Measurements from ENCODE around the gene ADSS1.
A peak's percentile ranks its signal among the peaks of the same experiment; 100 is the strongest.
"Not testable (repeated sequence)": the region's sequence is repeated elsewhere in the genome, so short reads cannot be mapped to it uniquely, and the experiment has no call there.

ADSS1 gene

DNA sequence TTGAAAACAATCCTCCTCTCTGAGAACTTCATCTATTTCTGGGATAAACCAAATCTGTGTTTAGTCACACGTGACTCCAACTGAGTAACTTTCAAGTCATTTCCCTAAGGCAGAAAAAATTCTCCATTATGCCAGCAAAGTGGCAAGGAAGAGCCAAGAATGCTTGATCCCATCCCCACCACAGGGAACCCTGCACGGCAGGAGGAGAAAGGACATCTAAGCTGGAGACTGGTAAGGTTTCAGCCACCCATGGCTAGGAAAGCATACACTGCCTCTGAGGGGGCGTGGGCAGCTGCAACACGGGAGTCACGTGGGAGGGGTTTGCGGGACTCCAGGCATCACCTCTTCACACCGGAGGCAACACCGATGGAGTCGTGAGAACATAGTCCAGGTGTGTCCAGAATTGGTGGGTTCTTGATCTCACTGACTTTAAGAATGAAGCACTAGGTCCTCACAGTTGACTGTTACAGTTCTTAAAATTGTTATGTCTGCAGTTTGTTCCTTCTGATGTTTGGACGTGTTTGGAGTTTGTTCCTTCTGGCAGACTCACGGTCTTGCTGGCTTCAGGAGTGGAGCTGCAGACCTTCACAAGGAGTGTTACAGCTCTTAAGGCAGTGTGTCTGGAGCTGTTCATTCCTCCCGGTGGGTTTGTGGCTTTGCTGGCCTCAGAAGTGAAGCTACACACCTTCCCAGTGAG, 26.2 kb downstream of the ADSS1 start:
- peak; percentile 88 for DNase-seq (ENCODE audit: low read depth)

DNA sequence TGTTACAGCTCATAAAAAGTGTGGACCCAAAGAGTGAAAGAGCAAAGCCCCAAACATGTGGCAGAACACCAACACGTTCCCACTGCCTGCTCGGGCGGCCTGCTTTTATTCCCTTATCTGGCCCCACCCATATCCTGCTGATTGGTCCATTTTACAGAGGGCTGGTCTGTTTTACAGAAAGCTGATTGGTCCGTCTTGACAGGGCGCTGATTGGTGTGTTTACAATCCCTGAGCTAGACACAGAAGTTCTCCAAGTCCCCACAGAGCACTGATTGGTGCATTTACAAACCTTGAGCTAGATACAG, 26.7 kb downstream of the ADSS1 start:
- not testable (repeated sequence) for DNase-seq (ENCODE audit: low read depth)

DNA sequence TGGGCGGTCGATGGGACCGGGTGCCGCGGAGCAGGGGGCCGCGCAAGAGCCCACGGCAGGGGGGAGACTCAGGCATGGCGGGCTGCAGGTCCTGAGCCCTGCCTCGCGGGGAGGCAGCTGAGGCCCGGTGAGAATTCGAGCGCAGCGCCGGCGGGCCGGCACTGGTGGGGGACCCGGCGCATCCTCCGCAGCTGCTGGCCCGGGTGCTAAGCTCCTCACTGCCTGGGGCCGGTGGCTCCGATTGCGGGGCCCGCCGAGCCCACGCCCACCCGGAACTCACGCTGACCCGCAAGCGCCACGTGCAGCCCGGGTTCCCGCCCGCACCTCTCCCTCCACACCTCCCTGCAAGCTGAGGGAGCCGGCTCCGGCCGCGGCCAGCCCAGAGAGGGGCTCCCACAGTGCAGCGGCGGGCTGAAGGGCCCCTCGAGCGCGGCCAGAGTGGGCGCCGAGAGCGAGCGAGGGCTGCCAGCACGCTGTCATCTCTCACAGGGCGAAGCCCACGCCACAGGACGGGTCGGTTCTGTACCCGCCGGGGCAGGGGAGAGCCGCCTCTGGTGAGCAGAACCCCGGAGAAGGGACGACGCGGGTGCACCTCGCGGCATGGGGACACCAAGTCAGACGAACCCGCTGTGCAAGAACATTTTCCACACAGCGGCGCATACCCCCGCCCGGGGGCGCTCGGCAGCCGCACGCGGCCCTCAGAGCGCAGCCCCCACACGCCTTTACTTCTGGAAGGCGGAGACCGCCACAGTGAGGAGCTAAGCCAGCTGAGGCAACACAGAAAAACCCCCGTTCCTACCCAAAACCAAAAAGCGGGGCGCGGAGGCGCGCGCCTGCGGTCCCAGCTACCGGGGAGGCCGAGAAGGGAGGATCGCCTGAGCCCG, 27.8 kb downstream of the ADSS1 start:
- no peak for DNase-seq (ENCODE audit: low read depth)

DNA sequence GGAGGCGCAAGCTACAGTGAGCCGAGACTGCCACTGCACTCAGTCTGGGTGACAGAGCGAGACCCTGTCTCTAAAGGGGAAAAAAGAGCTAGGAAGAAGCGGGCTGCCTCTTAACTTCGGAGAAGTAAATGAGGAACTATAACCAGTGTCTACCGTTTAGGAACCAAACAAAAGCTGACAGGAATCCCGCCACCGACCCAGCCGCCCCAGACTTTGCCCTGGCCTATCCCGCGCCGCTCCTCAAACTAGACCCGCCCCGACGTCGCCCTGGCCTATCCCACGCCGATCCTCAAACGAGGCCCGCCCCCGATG, 28.4 kb downstream of the ADSS1 start:
- no peak for DNase-seq (ENCODE audit: low read depth)

DNA sequence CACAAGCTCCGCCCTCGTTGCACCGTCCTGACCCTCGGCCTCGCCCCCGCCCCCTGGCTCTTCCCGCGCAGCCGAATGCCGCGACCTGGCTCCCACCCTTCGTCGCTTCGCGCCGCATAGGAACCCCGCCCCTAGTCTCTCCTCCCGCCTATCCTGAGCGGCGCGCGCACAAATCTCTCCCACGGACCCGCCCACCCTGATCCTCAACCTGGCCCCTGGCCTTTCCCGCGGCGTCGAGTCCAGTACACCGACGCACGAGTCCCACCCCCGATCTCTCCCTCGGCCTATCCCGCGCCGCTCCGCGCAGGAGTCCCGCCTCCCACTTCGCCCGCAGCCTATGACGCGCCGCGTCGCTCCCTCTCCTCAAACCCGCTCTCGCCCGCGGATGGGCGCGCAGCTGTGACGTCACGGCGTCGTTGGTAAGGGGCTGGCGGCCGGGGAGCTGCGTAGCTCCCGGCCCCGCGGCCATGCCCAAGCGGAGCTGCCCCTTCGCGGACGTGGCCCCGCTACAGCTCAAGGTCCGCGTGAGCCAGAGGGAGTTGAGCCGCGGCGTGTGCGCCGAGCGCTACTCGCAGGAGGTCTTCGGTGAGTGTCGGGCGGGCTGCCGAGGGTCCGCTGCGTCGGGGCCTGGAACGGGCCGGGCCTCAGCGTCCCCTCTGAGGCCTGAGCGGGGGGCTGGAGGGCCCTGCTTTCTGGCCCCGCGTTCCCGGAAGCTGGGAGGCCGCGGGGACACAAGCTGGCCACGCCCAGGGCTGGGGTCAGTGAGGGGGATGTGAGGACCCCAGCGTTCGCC, 28.9 kb downstream of the ADSS1 start, which contains the start of gene SIVA1:
Gene SIVA1, plus strand, starts transcription at position 413 of the 793 bp plus-strand sequence. Its CDS starts 55 bp downstream, at position 468.
- DNase-seq (ENCODE audit: low read depth), result peak; percentile 99

DNA sequence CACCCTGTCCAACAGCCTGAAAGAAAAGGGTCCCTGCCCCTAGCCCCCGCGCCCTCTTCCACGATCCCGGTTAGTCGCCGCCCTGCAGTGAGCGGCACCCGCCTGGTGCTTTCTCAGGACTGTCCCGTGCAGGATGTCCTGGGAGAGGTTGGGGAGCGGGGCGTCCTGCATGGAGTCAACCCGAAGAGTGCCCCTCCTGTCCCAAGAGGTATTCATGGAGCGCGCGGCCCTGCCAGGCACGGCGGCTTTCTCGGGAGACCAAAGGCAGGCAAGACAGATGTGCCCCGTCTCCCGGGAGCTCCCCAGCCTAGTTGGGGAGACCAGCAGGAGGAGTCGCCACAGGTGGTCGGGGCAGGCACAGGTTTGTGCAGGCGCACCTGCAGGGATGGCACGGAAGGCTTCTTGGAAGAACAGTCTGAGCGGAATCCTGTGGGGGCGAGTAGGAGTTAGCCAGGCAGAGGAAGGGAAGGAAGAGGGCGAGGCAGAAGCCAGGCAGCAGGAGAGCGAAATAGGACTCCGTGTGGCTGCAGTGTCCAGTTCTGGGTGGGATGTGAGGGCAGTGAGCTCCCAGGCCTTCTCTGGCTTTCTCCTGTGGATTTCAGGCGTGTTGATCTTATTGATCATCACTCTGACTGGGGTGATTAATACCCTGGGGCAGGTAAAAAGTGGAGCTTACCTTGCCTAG, 29.6 kb downstream of the ADSS1 start:
- peak; percentile 25 for DNase-seq (ENCODE audit: low read depth)

DNA sequence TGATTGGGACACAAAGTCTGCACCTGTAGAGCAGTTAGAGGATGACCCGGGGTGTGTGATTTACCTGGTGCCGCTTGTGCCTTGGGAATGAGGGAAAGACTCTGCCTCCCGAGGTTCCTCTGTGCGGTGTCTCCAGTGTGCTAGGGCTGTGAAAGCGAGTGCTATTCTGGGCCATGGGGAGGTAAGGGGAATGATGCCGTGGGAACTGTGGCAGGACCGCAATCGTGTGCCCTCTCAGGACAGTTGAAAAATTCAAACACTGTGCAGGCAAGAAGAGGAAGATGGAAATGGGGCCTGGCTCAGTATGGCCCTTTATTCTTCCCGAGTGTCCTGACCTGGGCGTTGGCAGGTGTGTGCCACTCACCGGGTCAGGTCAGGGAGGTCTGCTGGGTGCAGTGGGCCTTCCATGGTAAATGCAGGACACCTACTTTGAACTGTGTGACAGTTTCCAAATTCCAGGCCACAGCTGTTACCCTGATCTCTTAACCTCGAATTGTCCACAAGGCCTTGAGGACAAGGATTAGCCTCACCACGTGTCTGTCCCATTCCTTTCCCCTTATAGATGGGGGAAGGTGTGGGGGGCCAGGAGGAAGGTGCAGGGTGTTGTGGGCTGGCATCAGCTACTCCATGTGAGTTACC, 30.3 kb downstream of the ADSS1 start:
- no peak for DNase-seq (ENCODE audit: low read depth)

DNA sequence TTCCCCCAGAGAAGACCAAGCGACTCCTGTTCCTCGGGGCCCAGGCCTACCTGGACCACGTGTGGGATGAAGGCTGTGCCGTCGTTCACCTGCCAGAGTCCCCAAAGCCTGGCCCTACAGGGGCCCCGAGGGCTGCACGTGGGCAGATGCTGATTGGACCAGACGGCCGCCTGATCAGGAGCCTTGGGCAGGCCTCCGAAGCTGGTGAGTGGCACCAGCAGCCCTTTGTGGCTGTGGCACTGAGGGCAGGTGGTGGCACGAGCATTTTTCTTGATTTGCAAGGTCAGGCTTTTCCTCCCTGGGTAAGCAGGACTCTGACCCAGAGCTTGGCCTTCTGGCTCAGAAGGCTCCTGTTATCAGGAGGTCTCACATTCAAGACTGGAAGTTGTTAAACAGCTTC, 31.6 kb downstream of the ADSS1 start:
- no peak for DNase-seq (ENCODE audit: low read depth)

DNA sequence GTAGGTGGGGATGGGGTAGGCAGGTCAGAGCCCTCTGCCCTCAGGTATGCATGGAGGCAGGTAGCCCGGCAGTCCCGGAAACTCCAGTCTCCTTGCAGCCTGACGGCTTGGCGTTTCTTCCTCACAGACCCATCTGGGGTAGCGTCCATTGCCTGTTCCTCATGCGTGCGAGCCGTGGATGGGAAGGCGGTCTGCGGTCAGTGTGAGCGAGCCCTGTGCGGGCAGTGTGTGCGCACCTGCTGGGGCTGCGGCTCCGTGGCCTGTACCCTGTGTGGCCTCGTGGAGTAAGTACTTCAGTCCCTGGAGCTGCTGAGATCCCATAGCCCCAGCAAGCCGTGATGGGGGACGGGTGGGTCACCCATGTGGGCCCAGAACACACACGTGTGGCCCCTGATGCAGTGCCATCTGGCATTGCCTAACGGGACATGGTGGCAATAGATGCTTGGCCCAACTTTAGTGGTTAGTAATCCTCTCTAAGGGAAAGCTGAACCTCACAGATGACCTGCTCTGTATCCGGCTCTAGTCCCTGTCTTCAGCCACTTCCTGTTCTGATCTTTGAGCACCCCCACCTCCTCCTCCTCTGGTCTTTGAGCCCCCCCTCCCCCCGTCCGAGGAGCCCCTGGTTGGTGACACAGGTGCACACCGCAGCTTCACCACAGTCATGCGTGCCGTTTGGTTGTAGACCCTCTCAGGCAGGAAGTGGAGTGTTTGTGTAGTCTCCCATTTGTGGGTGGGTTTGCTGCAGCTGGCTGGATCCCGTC, 32.6 kb downstream of the ADSS1 start:
- DNase-seq (ENCODE audit: low read depth), result no peak

DNA sequence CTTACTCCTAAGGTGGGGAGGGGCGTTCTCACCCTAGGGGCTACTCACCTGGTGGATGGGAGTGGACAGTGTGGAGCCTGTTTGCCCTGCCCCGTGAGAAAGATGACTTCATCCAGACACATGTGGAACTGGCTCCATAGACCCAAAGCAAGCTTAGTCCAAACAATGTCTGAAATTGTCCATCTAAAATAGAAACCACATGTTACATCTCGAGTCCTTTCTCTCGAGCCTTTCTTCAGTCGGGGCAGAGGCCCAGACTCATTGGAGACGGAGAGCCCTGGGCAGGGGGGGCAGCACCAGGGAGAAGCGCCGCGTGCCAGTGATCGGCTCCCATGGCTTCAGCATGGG, 33.2 kb downstream of the ADSS1 start:
- DNase-seq (ENCODE audit: low read depth), result no peak

DNA sequence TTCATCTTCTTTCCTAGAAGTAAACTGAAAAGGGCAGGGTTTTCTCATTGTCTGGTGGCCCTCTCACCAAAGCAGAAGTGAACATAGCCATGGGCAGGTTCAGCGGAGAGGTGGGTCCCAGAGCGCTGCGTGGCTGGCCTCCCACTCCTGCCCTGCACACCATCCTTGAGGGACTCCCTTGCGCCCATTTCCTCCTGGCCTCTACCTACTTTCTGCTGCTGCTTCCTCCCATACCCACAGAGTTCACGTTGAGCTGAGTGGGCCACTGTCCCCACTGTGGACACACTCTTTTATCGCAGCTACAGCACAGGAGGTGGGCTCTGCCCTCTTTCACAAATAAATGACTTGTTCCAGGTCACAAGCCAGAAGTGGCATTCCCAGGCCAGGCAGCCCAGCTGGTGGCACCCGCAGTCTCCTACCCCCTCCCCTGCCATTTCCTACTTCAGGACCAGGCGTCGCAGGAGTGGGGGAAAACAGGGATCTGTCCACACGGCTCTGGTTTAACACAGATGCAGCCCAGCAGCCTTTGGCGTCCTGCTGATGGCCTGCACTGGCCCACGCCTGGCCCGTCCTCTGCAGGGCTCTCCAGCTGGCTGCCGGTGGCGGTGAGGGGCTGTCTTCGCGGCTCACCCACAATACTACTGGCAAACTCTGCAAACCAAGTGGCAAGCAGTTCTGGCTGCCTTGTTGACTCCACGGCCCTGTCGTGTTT, 33.8 kb downstream of the ADSS1 start:
- no peak for DNase-seq (ENCODE audit: low read depth)

DNA sequence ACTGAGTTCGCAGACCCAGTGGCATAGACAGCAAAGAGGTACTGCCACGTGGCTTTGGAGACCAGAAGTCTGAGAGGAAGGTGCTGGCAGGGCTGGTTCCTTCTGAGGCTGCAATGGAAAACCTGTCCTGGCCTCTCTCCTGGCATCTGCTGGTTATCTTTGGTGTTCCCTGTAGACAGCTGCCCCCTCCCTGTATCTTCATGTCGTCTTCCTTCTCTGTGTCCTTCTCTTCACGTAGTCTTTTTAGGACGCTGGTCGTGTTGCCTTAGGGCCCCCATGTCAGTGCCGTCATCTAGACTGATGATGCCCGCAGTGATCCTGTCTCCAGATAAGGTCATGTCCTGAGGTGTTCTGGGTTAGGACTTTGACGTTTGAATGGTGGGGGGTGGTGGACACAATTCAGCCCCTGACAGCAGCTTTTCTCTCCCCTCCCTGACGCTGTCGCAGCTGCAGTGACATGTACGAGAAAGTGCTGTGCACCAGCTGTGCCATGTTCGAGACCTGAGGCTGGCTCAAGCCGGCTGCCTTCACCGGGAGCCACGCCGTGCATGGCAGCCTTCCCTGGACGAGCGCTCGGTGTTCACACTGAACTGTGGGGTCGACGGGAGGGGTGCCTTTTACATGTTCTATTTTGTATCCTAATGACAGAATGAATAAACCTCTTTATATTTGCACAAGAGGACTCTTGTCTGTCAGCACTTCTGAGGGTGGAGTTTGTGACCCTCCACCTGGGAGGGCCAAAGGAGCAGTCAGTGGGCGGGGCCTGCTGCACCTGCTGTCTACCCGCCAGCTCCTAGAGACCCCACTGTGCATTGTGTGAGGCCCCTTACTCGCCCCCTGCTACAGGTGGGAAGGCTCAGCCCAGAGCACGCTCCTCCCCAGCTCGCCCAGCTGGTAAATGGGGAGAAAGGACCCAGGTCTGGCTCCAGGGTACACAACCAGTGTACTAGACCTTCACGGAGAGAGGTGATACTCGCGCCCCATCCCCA, 35.2 kb downstream of the ADSS1 start:
- DNase-seq (ENCODE audit: low read depth), result no peak

DNA sequence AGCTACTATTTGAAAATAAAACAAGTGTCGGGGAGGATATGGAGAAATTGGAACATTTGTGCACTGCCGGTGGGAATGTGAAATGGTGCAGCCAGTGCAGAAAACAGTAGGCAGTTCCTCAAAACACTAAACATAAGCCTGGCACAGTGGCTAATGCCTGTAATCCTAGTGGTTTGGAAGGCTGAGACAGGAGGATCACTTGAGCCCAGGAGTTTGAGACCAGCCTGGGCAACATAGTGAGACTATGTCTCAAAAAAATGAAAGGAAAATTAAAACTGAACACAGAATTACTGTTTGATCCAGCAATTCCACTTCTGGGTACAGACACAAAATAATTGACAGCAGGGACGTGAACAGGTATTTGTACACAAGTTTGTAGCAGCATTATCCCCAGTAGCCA, 41.5 kb downstream of the ADSS1 start:
- no peak for DNase-seq (ENCODE audit: low read depth)

DNA sequence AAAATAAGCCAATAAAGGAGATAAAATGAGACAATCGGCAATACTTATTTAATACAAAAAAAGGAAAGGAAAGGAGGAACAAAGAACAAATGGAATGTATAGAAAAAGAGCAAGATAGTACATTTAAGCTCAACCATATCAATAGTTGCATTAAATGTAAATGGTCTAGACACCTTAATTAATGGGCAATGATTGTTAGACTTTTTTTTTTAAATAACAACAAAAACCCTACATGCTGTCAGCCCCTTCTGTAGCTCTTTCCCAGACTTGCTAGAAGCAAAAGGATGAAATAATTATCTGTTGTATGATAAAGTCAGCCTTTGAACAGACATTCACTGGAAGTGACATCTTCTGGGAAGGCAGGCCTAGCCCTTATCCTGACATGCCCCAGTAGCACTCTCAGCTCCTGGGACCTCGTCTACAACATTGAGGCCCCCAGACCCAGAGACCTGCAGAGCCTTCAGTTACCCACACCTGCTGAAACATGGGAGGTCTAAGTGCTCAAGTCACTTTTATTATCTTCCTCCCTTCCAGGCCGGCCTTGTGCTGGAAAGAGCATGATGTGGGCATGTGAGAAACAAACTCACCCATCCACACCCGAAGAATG, 42.3 kb downstream of the ADSS1 start:
- DNase-seq (ENCODE audit: low read depth), result no peak

DNA sequence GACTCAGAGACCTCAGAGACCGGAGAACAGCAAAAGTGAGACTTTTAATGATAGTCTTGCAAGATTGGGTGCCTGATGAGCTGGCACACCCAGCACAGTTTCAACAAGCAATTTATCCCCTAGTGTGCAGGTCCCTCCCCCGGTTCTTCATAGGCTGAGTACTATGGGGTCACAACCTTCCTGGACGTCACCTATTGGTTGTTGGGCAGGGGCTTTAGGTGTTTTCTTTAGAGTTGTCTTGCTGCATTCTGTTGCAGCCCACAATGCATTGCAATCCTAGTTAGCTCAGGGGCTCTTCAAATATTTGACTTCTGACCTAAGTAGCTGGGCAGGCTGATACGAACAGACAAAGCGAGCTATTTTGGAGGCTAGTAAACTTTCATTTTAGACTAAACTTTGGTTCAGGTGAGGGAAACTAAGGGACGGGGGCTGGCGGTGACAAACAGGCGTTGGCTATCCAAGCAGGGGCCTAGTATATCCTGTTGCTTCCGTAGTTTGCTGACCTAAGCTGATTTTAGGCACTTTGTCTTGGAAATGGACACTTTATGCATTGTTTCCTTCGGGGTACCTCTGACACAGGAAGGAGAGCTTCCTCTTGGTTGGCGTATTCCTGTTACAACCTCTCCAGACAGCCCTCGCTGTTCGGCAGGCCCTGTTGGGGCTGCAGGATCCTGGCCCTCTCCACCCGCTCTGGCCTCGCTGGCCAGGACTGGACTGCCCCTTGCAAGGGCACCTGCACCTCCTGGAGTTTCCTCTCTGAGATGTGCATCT, 43.0 kb downstream of the ADSS1 start:
- no peak for DNase-seq (ENCODE audit: low read depth)

DNA sequence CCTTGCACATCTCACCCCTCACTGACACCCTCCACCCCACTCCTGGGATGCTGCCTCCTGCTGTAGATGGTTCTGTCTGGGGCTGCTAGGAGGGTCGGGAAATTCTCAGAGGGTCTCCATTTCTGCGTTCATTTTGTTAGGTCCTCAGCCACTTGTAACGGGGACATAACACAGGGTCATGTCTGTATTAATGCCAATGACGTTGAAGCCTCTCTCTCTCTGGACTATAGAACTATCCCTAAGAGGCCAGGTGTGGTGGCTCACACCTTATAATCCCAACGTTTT, 43.5 kb downstream of the ADSS1 start:
- DNase-seq (ENCODE audit: low read depth), result no peak

DNA sequence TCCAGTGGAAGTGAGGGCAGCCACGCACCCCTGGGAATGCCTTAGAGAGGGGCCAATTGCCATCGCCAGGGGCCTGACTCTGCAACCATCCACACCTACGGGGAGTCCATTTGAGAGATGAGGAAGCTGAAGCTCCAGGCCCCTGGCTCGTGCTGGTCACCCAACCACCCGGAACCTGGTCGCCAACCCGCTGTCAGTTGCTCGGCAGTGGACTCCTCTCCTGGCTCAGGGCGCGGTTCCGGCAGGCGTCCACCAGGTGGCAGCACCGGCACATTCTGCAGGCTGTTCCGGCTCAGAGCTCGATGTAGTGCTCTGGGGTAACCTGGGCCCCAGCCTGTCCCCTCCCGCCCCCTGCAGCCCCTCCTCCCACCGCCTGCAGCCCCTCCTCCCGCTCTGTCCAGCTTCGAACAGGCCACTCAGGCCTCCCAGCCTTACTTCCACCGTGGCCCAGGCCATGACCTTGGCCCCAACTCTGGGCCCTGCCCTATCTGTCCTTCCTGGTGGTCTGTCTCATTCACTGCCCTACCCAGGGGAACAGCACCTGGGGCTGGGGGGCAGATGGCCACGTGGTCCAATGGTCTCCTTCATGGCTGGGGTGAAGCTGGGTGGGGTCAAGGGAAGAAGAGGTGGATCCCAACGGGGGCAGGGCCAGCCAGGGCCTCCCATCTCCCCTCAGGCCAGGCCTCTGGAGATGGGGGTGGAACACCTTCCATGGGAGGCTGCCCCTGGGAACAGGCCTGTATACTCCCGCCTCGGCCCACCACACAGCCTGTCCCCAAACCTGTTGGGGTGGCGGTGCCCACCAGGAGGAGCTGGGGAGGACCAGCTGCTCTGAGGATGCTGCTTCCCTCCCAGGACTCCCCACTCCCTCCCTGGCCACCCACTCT, 44.7 kb downstream of the ADSS1 start:
- peak; percentile 79 for DNase-seq (ENCODE audit: low read depth)

Data from EH (cell line).